RPMI7951 (cell line): ENCODE results near the gene PPY. TPM values are rescaled to one million over a fixed set of nuclear protein-coding genes. Genes with fewer than 3 reads are reported as not detected.
A peak's percentile ranks its signal among the peaks of the same experiment; 100 is the strongest.
"Not testable (repeated sequence)": the region's sequence is repeated elsewhere in the genome, so short reads cannot be mapped to it uniquely, and the experiment has no call there.

Experiments
- DNase-seq: peaks from one replicate; pipeline ENCODE4 v3.0.0-alpha.2; 2012; ENCODE audit warnings: low read depth
- total RNA-seq: library from RNA; depleted of rRNA; stranded (reverse); fragments of >200 nt; shearing (Covaris generic); gene quantifications from 2 replicates; pipeline ENCODE4 v1.2.3, GENCODE V29; 2014; rRNA removed

The PPY gene
- not detected in 2 replicates for total RNA-seq

DNA sequence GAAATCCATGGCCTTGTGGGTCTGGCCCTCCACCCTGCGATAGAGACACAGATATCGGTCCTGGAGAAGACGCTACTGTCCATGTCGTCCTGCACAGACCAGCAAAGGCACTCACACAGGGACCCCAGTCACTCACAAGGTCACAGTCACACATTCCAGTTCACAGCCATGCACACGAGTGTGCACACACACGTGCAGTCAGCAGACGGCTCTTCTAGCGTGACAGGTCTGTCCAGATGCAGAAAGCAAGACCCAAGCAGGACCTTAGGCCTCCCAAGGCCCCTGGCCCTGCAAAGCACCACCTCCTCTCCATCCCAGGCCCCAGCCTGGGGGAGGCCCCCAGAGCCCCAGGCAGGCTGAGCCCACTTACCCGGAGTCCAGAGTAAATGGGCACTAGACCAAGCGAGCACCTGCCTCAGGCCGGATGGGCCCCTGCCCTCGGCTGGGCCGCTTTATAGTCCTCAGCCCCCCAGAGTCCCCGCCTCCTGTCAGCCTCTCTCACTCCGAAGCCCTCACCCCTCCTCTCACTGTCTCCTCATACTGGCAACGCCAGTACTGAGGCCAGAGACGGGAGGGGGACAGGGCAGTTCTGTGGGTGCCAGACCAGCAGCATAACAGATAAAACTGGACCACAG, at the start of gene PPY:
PPY (minus strand) TSS at position 426 of the 635 bp plus-strand sequence. CDS start 822 bp downstream, outside the sequence.
- no peak for DNase-seq

- no peak for DNase-seq
These were observed 46.0 kb upstream of the PPY start for GRCh38 chr17:43988301-43988700.

GRCh38 chr17:43987131-43988021, 45.1 kb upstream of the PPY start:
- no peak for DNase-seq

DNA sequence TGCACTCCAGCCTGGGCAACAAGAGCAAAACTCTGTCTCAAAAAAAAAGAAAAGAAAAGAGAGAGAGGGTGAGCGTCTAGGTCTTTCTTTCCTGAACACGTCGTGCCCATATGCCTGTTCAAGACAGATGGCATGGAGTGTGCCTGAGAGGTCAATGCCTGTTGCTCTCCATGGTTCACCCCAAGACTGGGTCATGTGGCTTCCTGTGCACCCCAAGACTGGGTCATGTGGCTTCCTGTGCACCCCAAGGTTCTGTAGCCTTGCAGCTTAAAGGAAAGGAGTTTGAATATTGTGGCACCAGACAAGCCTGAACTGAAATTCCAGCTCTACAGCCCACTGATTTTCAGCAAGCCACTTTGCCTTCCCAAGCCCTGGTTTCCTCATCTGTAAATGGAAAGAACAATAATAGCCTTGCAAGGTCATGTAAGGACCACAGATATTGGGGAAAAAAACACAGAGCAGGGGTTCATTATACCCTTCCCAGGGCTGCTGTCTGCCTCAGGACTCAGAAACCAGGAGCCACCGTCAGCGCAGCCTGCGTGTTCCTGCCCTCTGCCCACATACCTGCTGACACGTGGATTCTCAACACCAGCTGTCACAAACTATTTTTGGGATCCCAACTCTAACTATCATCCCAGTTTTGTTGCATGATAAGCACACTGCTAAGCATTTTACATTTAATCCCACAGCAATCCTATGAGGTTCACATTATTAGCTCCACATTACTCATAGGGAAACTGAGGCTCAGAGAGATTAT, 44.1 kb upstream of the PPY start:
- no peak for DNase-seq

GRCh38 chr17:43984521-43984920, 42.2 kb upstream of the PPY start:
- no peak for DNase-seq

GRCh38 chr17:43983515-43984411, 41.5 kb upstream of the PPY start:
- DNase-seq: no peak

DNA sequence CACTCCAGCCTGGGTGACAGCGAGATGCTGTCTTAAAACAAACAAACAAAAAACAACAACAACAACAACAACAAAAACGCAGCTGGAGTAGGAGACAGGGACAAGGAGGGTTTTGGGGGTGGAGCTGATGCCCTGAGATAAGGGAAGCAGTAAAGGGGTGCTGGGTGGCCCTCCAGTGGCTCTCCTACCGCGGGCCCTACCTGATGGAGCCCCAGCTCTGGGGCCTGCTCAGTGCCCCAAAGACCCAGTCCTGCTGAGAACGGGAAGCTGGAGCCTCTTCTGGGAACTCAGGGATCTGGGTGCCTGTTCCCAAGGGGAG, 40.9 kb upstream of the PPY start:
- no peak for DNase-seq

DNA sequence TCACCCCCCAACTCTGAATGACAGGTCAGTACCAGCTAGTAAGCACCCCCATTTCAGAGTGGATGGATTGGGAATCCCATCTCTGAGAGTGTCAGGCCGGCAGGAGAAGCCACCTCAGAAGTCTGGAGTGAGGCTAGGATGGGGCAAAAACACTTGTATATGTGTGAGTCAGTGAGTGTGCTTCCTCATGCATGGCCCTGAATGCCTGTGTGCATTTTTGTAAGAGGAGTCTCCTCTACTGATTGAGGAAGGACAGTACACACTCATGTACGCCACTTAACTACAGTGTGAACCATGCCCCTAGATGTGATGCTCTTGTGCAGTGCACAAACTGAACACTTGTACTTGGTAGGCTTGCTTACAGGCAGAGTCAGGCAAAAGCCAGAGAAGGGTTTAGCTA, 39.9 kb upstream of the PPY start:
- DNase-seq: no peak

DNA sequence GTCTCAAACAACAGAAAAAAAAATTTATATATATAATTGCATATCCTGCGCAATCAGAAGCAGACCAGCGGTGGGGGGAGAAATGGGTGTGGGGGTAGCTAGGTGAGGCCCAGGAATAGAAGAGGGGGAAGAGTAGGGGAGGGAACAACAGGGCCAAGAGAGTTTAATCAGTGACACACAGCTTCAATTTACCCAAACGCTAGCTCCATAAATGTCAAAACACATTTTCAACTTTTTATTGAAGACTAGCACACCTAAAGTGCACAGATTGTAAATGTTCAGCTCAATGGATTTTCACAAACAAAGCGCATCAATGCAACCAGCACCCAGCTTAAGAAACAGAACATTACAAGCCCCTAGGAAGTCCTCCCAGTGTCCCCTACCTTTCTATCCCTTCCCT, 37.4 kb upstream of the PPY start:
- DNase-seq: no peak

DNA sequence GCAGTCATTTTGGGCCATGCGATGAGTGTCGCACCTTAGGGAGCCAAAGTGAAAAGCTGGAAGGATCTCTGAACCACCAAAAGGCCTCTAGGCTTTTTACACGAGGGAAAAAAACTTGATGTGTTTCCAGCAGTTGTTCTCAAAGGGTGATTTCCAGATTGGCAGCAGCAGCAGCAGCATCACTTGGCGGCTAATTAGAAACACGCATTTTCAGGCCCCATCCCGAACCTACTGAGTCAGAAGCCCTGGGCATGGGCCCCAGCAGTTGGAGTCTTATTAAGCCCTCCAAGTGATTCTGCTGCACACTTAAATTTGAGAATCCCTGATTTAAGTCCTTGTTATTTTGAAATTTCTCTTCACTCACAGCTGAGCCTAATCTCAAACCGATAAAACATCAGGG, 36.7 kb upstream of the PPY start:
- peak; percentile 31 for DNase-seq

DNA sequence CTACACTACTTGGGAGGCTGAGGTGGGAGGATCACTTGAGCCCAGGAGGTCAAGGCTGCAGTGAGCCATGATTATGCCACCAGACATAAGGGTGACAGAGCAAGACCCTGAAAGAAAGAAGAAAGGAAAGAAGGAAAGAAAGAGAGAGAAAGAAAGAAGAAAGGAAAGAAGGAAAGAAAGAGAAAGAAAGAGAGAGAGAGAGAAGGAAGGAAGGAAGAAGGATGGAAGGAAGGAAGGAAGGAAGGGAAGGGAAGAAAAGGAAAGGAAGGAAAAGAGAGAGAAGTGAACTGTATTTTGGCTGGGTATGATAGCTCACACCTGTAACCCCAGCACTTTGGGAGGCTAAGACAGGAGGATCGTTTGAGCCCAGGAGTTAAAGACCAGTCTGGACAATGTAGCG, 35.8 kb upstream of the PPY start:
- DNase-seq: no peak

GRCh38 chr17:43976963-43977837, 34.9 kb upstream of the PPY start:
- DNase-seq: no peak

DNA sequence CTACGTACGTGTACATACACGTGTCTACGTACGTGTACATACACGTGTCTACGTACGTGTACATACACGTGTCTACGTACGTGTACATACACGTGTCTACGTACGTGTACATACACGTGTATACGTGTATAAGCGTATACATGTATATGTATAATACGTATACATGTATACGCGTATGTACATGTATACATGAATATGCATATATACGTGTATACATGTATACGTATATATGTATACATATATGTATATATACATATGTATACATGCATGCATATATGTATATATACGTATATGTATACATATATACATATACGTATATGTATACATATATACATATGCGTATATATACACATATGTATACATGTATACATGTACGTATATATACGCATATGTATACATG, 33.6 kb upstream of the PPY start:
- no peak for DNase-seq

GRCh38 chr17:43974382-43975266, 32.3 kb upstream of the PPY start:
- DNase-seq: no peak

DNA sequence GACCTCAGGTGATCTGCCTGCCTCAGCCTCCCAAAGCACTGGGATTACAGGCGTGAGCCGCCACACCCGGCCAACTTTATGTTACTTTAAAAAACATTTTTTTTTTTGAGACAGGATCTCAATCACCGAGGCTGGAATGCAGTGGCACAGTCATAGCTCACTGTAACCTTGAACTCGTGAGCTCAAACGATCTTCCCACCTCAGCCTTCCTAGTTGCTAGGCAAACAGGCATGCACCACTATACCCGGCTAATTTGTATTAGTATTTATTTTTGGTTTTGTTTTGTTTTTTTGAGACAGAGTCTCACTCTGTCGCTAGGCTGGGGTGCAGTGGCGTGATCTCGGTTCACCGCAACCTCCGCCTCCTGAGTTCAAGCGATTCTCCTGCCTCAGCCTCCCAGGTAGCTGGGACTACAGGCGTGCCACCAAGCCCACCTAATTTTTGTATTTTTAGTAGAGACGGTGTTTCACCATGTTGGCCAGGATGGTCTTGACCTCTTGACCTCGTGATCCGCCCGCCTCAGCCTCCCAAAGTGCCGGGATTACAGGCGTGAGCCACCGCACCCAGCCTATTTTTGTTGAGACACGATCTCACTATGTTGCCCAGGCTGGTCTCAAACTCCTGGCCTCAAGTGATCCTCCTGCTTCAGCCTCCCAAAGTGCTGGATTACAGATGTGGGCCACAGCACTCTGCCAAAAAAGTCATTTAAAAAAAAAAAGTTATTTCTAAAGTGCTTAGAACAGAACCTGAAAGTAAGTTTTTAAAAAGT, 30.4 kb upstream of the PPY start:
- DNase-seq: not testable (repeated sequence)

- DNase-seq: not testable (repeated sequence)
These were observed 29.2 kb upstream of the PPY start for GRCh38 chr17:43971436-43971835.

DNA sequence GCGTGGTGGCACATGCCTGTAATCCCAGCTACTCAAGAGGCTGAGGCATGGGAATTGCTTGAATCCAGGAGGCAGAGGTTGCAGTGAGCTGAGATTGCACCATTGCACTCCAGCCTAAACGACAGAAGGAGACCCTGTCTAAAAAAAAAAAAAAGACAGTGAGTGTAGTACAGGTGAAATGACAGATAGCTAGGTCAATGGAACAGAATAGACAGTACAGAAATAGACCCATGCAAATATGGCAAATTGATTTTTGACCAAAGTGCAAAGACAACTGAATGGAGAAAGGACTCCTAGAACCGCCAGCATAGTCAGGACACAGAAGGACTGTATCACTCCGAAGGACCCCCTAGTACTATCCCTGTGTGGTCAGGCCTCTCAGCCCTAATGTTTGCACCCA, 28.1 kb upstream of the PPY start:
- DNase-seq: no peak

GRCh38 chr17:43967251-43967875, 25.1 kb upstream of the PPY start:
- no peak for DNase-seq
